ENCODE data around the gene OTOA. TPM values are rescaled to one million over a fixed set of nuclear protein-coding genes. Genes with fewer than 3 reads are reported as not detected.
"Not testable (repeated sequence)": the region's sequence is repeated elsewhere in the genome, so short reads cannot be mapped to it uniquely, and the experiment has no call there.

The OTOA gene
- total and polyA plus RNA-seq, 4 donors = 0.21 to 0.32 TPM; not detected in 2

DNA sequence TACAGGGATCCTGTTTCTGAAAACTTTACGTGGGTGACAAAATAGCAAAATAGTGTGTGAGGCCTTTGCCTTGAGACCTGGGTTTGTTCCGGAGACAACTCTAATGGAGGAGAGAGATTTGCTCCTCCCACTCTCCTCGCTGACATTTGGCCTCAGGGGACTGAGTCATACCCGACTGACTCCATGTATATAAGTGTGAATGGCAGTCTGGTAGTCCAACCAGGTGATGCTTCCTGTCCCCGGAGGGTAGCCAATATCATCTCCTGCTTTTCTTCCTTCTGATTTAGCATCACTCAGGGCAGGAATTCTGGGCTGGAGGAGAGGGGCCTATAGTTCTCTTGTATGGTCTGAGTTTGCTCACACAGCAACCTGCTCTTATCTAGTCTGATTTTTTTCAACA, 106.8 kb downstream of the OTOA start:
- not testable (repeated sequence) for ATAC-seq (ENCODE audit: low FRiP score)

GRCh38 chr16:21772547-21773206, 108.9 kb downstream of the OTOA start:
- intact Hi-C loops (cut with DNase I); H3K9me3 ChIP-seq (ENCODE audit: control insufficient read depth, low read length); H3K4me3 ChIP-seq (ENCODE audit: low read length in 2 of 2); H3K27ac ChIP-seq (ENCODE audit: low read depth in 1 of 2, low read length in 2 of 2); H3K27me3 ChIP-seq (ENCODE audit: control insufficient read depth in 1 of 2, insufficient read depth in 2 of 2, low read length in 1 of 2); H3K4me1 ChIP-seq (ENCODE audit: control insufficient read depth in 1 of 2, insufficient read depth in 2 of 2, low read length in 2 of 2); H3K36me3 ChIP-seq (ENCODE audit: control insufficient read depth in 1 of 2, insufficient read depth in 2 of 2, low read length in 1 of 2): not testable (repeated sequence)
- ATAC-seq (ENCODE audit: low FRiP score) = peak; percentile 56
- peak in 1 of 2 donors; percentile 46 for DNase-seq
- 66 to 67% methylated on average over 9 of the region's 9 CpGs for WGBS, 2 donors

More for the DNA sequence above, 106.8 kb downstream of the OTOA start:
- H3K27me3 ChIP-seq (ENCODE audit: control insufficient read depth in 1 of 2, insufficient read depth in 2 of 2, low read length in 1 of 2); H3K27ac ChIP-seq (ENCODE audit: low read depth in 1 of 2, low read length in 2 of 2); intact Hi-C loops (cut with DNase I); H3K36me3 ChIP-seq (ENCODE audit: control insufficient read depth in 1 of 2, insufficient read depth in 2 of 2, low read length in 1 of 2); DNase-seq; H3K4me3 ChIP-seq (ENCODE audit: low read length in 2 of 2); H3K9me3 ChIP-seq (ENCODE audit: control insufficient read depth, low read length); H3K4me1 ChIP-seq (ENCODE audit: control insufficient read depth in 1 of 2, insufficient read depth in 2 of 2, low read length in 2 of 2): not testable (repeated sequence)
- WGBS, 2 donors = 86 to 90% methylated on average over 1 of the region's 5 CpGs

DNA sequence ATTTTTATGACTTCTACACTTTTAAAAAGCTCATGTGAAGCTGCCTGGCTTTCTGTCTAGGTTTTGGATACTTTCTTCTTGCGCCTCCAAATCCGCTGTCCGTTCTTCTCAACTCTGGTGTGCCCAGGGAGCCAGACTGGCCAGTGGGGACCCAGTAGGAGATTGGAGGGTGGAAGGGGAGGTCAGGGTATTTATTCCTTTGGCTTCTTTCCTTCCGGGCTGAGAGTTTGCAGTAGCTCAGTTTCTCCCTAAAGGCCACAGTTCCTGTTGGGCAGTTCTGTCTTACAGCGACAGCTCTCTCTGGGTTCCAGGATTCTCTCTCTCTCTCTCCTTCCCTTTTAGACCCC, 109.4 kb downstream of the OTOA start:
- H3K27ac ChIP-seq (ENCODE audit: low read depth in 1 of 2, low read length in 2 of 2); H3K27me3 ChIP-seq (ENCODE audit: control insufficient read depth in 1 of 2, insufficient read depth in 2 of 2, low read length in 1 of 2); H3K9me3 ChIP-seq (ENCODE audit: control insufficient read depth, low read length); intact Hi-C loops (cut with DNase I); H3K4me1 ChIP-seq (ENCODE audit: control insufficient read depth in 1 of 2, insufficient read depth in 2 of 2, low read length in 2 of 2); H3K36me3 ChIP-seq (ENCODE audit: control insufficient read depth in 1 of 2, insufficient read depth in 2 of 2, low read length in 1 of 2); DNase-seq; H3K4me3 ChIP-seq (ENCODE audit: low read length in 2 of 2): not testable (repeated sequence)
- ATAC-seq (ENCODE audit: low FRiP score) = peak; percentile 26
- WGBS, 2 donors = 72 to 76% methylated on average over 5 of the region's 5 CpGs

GRCh38 chr16:21780525-21780924, 116.8 kb downstream of the OTOA start:
- H3K9me3 ChIP-seq (ENCODE audit: control insufficient read depth, low read length); intact Hi-C loops (cut with DNase I); H3K36me3 ChIP-seq (ENCODE audit: control insufficient read depth in 1 of 2, insufficient read depth in 2 of 2, low read length in 1 of 2); H3K4me1 ChIP-seq (ENCODE audit: control insufficient read depth in 1 of 2, insufficient read depth in 2 of 2, low read length in 2 of 2); H3K4me3 ChIP-seq (ENCODE audit: low read length in 2 of 2); DNase-seq; ATAC-seq (ENCODE audit: low FRiP score); H3K27ac ChIP-seq (ENCODE audit: low read depth in 1 of 2, low read length in 2 of 2); H3K27me3 ChIP-seq (ENCODE audit: control insufficient read depth in 1 of 2, insufficient read depth in 2 of 2, low read length in 1 of 2): not testable (repeated sequence)
- WGBS, 2 donors = no CpG with 5 or more reads among the region's 5 CpGs

DNA sequence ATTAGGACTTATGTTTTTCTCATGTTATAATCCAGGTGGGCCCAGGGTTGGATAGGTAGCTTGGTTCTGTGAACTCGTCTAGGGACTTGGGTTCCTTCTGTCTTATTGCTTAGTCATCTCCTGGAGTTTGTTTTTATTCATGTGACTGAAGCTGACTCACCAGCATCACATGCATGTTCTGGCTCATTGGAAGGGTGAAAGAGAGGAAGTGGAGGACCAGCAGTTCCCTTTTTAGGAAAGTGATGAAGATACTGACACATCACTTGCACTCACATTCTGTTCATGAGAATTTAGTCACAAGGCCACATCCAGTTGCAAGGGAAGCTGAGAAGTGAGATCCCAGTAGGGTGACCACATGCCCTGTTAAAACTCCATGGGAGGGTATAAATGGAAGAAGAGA, 126.7 kb downstream of the OTOA start:
- DNase-seq; H3K27me3 ChIP-seq (ENCODE audit: control insufficient read depth in 1 of 2, insufficient read depth in 2 of 2, low read length in 1 of 2); H3K27ac ChIP-seq (ENCODE audit: low read depth in 1 of 2, low read length in 2 of 2); H3K4me1 ChIP-seq (ENCODE audit: control insufficient read depth in 1 of 2, insufficient read depth in 2 of 2, low read length in 2 of 2); intact Hi-C loops (cut with DNase I); H3K4me3 ChIP-seq (ENCODE audit: low read length in 2 of 2); H3K36me3 ChIP-seq (ENCODE audit: control insufficient read depth in 1 of 2, insufficient read depth in 2 of 2, low read length in 1 of 2); H3K9me3 ChIP-seq (ENCODE audit: control insufficient read depth, low read length): not testable (repeated sequence)
- WGBS, 2 donors = 10 to 17% methylated on average over 1 of the region's 1 CpG
- ATAC-seq (ENCODE audit: low FRiP score) = peak; percentile 78

- H3K36me3 ChIP-seq (ENCODE audit: control insufficient read depth in 1 of 2, insufficient read depth in 2 of 2, low read length in 1 of 2); ATAC-seq (ENCODE audit: low FRiP score); intact Hi-C loops (cut with DNase I); H3K27me3 ChIP-seq (ENCODE audit: control insufficient read depth in 1 of 2, insufficient read depth in 2 of 2, low read length in 1 of 2); H3K9me3 ChIP-seq (ENCODE audit: control insufficient read depth, low read length); H3K4me3 ChIP-seq (ENCODE audit: low read length in 2 of 2); H3K4me1 ChIP-seq (ENCODE audit: control insufficient read depth in 1 of 2, insufficient read depth in 2 of 2, low read length in 2 of 2); H3K27ac ChIP-seq (ENCODE audit: low read depth in 1 of 2, low read length in 2 of 2): not testable (repeated sequence)
- peak in 1 of 2 donors; percentile 51 for DNase-seq
- WGBS, 2 donors = 57 to 72% methylated on average over 2 of the region's 3 CpGs
Measured at GRCh38 chr16:21793310-21793709, 129.5 kb downstream of the OTOA start.

- WGBS, 2 donors = no CpG with 5 or more reads among the region's 3 CpGs
- H3K9me3 ChIP-seq (ENCODE audit: control insufficient read depth, low read length); intact Hi-C loops (cut with DNase I); DNase-seq; H3K36me3 ChIP-seq (ENCODE audit: control insufficient read depth in 1 of 2, insufficient read depth in 2 of 2, low read length in 1 of 2); H3K4me3 ChIP-seq (ENCODE audit: low read length in 2 of 2); H3K27ac ChIP-seq (ENCODE audit: low read depth in 1 of 2, low read length in 2 of 2); H3K27me3 ChIP-seq (ENCODE audit: control insufficient read depth in 1 of 2, insufficient read depth in 2 of 2, low read length in 1 of 2); H3K4me1 ChIP-seq (ENCODE audit: control insufficient read depth in 1 of 2, insufficient read depth in 2 of 2, low read length in 2 of 2); ATAC-seq (ENCODE audit: low FRiP score): not testable (repeated sequence)
Measured at GRCh38 chr16:21798601-21799000, 134.8 kb downstream of the OTOA start.

DNA sequence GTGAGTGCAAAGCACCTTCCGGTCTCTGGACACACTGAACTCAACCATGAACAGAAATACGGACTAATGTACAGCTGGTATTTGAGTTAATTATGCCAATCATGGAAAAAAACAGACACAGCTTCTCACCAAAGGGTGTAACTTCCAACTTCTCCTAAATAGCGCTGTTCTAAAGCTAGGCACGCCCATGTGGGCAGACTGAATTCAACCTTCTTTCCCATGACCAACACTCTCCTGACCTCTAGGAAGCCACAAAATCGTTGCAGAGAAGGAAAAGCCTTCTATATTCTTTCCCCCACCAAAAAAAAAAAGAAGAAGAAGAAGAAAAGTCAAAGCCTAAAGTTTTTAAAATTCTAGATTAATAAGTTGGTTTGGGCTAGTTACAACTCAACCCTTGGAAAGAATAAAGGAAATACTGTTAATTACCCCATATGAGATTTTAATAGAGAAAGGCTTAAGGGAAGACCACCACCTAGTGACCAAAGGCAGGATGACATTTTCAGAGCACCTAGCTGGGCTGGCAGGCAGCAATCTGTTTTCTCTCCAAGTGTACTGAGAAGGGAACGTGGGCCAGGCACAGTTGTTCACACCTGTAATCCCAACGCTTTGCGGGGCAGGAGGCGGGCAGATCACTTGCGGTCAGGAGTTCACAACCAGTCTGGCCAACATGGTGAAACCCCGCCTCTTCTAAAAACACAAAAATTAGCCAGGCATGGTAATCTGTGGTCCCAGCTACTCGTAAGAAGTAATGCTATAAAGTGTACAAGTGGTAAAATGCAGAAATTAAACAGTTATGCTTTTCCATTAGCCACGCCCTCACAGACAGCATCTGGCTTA, 138.0 kb downstream of the OTOA start:
- ATAC-seq (ENCODE audit: low FRiP score) = peak; percentile 86
- WGBS, 2 donors = 67 to 69% methylated on average over 10 to 11 of the region's 13 CpGs
- H3K27me3 ChIP-seq (ENCODE audit: control insufficient read depth in 1 of 2, insufficient read depth in 2 of 2, low read length in 1 of 2); intact Hi-C loops (cut with DNase I); H3K36me3 ChIP-seq (ENCODE audit: control insufficient read depth in 1 of 2, insufficient read depth in 2 of 2, low read length in 1 of 2); H3K4me3 ChIP-seq (ENCODE audit: low read length in 2 of 2); H3K4me1 ChIP-seq (ENCODE audit: control insufficient read depth in 1 of 2, insufficient read depth in 2 of 2, low read length in 2 of 2); DNase-seq; H3K27ac ChIP-seq (ENCODE audit: low read depth in 1 of 2, low read length in 2 of 2); H3K9me3 ChIP-seq (ENCODE audit: control insufficient read depth, low read length): not testable (repeated sequence)

- ATAC-seq (ENCODE audit: low FRiP score); H3K4me3 ChIP-seq (ENCODE audit: low read length in 2 of 2); H3K4me1 ChIP-seq (ENCODE audit: control insufficient read depth in 1 of 2, insufficient read depth in 2 of 2, low read length in 2 of 2); H3K36me3 ChIP-seq (ENCODE audit: control insufficient read depth in 1 of 2, insufficient read depth in 2 of 2, low read length in 1 of 2); H3K27me3 ChIP-seq (ENCODE audit: control insufficient read depth in 1 of 2, insufficient read depth in 2 of 2, low read length in 1 of 2); DNase-seq; intact Hi-C loops (cut with DNase I); H3K27ac ChIP-seq (ENCODE audit: low read depth in 1 of 2, low read length in 2 of 2); H3K9me3 ChIP-seq (ENCODE audit: control insufficient read depth, low read length): not testable (repeated sequence)
- WGBS, 2 donors = 66 to 75% methylated on average over 2 of the region's 2 CpGs
Measured at GRCh38 chr16:21802375-21802663, 138.6 kb downstream of the OTOA start.

Data from aorta (tissue), 5 donors.